H7 (cell line): ENCODE measurements around the gene KRTAP4-7. TPM values are rescaled to one million over a fixed set of nuclear protein-coding genes. Genes with fewer than 3 reads are reported as not detected.
"Not testable (repeated sequence)": the region's sequence is repeated elsewhere in the genome, so short reads cannot be mapped to it uniquely, and the experiment has no call there.

Experiments
- DNase-seq: peaks from one replicate; pipeline ENCODE4 v3.0.0; 2012
- H3K27me3 ChIP-seq: 2 replicates; pipeline ENCODE4 v1.6.0; 2011; ENCODE audit warnings: mild to moderate bottlenecking, low read length; ENCODE audit not compliant: control insufficient read depth, insufficient read depth
- H3K36me3 ChIP-seq: replicated peaks from 2 replicates; pipeline ENCODE4 v1.5.1; 2011; ENCODE audit warnings: low read length; ENCODE audit not compliant: control insufficient read depth, insufficient read depth
- H3K4me3 ChIP-seq: 2 replicates; pipeline ENCODE4 v1.5.1; 2011; ENCODE audit warnings: low read depth, mild to moderate bottlenecking, control low read depth, low read length, moderate library complexity; ENCODE audit not compliant: insufficient read depth
- total RNA-seq: library from RNA; depleted of rRNA; stranded (reverse); fragments of >200 nt; shearing (Covaris generic); gene quantifications from 2 replicates; pipeline ENCODE4 v1.2.3, GENCODE V29; 2014; rRNA removed

KRTAP4-7 gene
- not detected in 2 replicates for total RNA-seq

- H3K4me3 ChIP-seq, H3K36me3 ChIP-seq, H3K27me3 ChIP-seq, DNase-seq: not testable (repeated sequence)
These were observed at the start of gene KRTAP4-7 for GRCh38 chr17:41084100-41084856. Gene KRTAP4-7, plus strand, starts transcription at chr17:41084150. Its CDS starts 57 bp downstream, at chr17:41084207.

GRCh38 chr17:41034346-41034935, 49.5 kb upstream of the KRTAP4-7 start, which contains the start of gene KRTAP1-3:
Gene KRTAP1-3, minus strand, starts transcription at chr17:41034874. Its CDS starts 53 bp downstream, at chr17:41034821.
- DNase-seq, H3K4me3 ChIP-seq, H3K36me3 ChIP-seq: not testable (repeated sequence)

GRCh38 chr17:41037853-41038350, 46.0 kb upstream of the KRTAP4-7 start:
- no peaks in the 10 kb centered on the region for H3K27me3 ChIP-seq
- no peaks in the 10 kb centered on the region for H3K36me3 ChIP-seq
- peak; percentile 36 for DNase-seq
- H3K4me3 ChIP-seq: no peak overlapping the region

More at GRCh38 chr17:41034346-41034935, 49.5 kb upstream of the KRTAP4-7 start, which contains the start of gene KRTAP1-3:
- H3K27me3 ChIP-seq: not testable (repeated sequence)

- not testable (repeated sequence) for H3K36me3 ChIP-seq, DNase-seq, H3K4me3 ChIP-seq, H3K27me3 ChIP-seq
These were observed 43.0 kb upstream of the KRTAP4-7 start, which contains the start of gene KRTAP1-1 for GRCh38 chr17:41040783-41041571. Gene KRTAP1-1, minus strand, starts transcription at chr17:41041450. Its CDS starts 53 bp downstream, at chr17:41041397.

GRCh38 chr17:41042953-41043352, 41.0 kb upstream of the KRTAP4-7 start:
- no peaks in the 10 kb centered on the region for H3K36me3 ChIP-seq
- no peak overlapping the region for H3K4me3 ChIP-seq
- no peak for DNase-seq
- H3K27me3 ChIP-seq: no peaks in the 10 kb centered on the region

- not testable (repeated sequence) for DNase-seq, H3K27me3 ChIP-seq, H3K36me3 ChIP-seq, H3K4me3 ChIP-seq
These were observed 37.0 kb upstream of the KRTAP4-7 start, which contains the start of gene KRTAP2-1 for GRCh38 chr17:41046735-41047465. Gene KRTAP2-1, minus strand, starts transcription at chr17:41047316. Its CDS starts 49 bp downstream, at chr17:41047267.

- H3K36me3 ChIP-seq: no peaks in the 10 kb centered on the region
- no peak for DNase-seq
- H3K4me3 ChIP-seq: no peak overlapping the region
- no peaks in the 10 kb centered on the region for H3K27me3 ChIP-seq
These were observed 35.5 kb upstream of the KRTAP4-7 start for GRCh38 chr17:41048441-41048840.

- H3K27me3 ChIP-seq: no peaks in the 10 kb centered on the region
- DNase-seq: no peak
- H3K4me3 ChIP-seq: no peak overlapping the region
- H3K36me3 ChIP-seq: no peaks in the 10 kb centered on the region
These were observed 34.8 kb upstream of the KRTAP4-7 start for GRCh38 chr17:41049110-41049509.

- Histone ChIP-seq H3K4me3 (no peak overlapping the region), H3K36me3 (no peaks in the 10 kb centered on the region), H3K27me3 (no peaks in the 10 kb centered on the region)
- DNase-seq: no peak
These were observed 31.4 kb upstream of the KRTAP4-7 start for GRCh38 chr17:41052566-41052965.

GRCh38 chr17:41054025-41054424, 29.9 kb upstream of the KRTAP4-7 start:
- H3K27me3 ChIP-seq: no peaks in the 10 kb centered on the region
- no peak for DNase-seq

GRCh38 chr17:41054556-41054955, 29.4 kb upstream of the KRTAP4-7 start:
- DNase-seq, H3K36me3 ChIP-seq, H3K4me3 ChIP-seq, H3K27me3 ChIP-seq: not testable (repeated sequence)

More at GRCh38 chr17:41054025-41054424, 29.9 kb upstream of the KRTAP4-7 start:
- H3K4me3 ChIP-seq: no peak overlapping the region
- H3K36me3 ChIP-seq: no peaks in the 10 kb centered on the region

GRCh38 chr17:41055130-41055529, 28.8 kb upstream of the KRTAP4-7 start, which contains the start of gene KRTAP2-2:
Gene KRTAP2-2, minus strand, starts transcription at chr17:41055230. Its CDS starts 19 bp downstream, at chr17:41055211.
- DNase-seq, H3K4me3 ChIP-seq, H3K36me3 ChIP-seq, H3K27me3 ChIP-seq: not testable (repeated sequence)

GRCh38 chr17:41057547-41057946, 26.4 kb upstream of the KRTAP4-7 start:
- Histone ChIP-seq H3K27me3 (no peaks in the 10 kb centered on the region), H3K4me3 (no peak overlapping the region), H3K36me3 (no peaks in the 10 kb centered on the region)
- DNase-seq: no peak
